Pancreas (tissue), 10 donors: ENCODE results near the gene ST3GAL5. TPM values are rescaled to one million over a fixed set of nuclear protein-coding genes. Genes with fewer than 3 reads are reported as not detected.

Experiments
- ATAC-seq, 4 donors: fragments of 200-7000 bp; cut with Tn5 transposase; one replicate each; pipeline versions ENCODE4 v1.8.0 to v1.9.1; 2020; ENCODE audit warnings: mild to moderate bottlenecking in 4 of 4, moderate library complexity in 4 of 4
- DNase-seq, 6 donors: peaks; one replicate each; pipeline ENCODE4 v3.0.0-alpha.2; 2020
- FAIRE-seq: peaks from 2 replicates; lab custom pipeline; 2012; peaks lifted over from hg19 to GRCh38; lab: Jason Lieb, UNC
- H3K27ac ChIP-seq, 4 donors: fragments of 200-600 bp; sonication (generic); 1 replicate in 3 of 4; 2 replicates in 1 of 4; pipeline versions ENCODE4 v1.5.0 to v1.8.0; 2020
- H3K27me3 ChIP-seq, 4 donors: fragments of 200-600 bp; one replicate each; pipeline ENCODE4 v1.8.0; 2021
- H3K36me3 ChIP-seq, 3 donors: fragments of 200-600 bp; sonication (generic) in 1 of 3; one replicate each; pipeline versions ENCODE4 v1.5.0 to v1.8.0; 2020 to 2021
- H3K4me1 ChIP-seq, 3 donors: fragments of 200-600 bp; one replicate each; pipeline ENCODE4 v1.8.0; 2021
- H3K4me3 ChIP-seq, 4 donors: fragments of 200-600 bp; sonication (generic) in 2 of 4; one replicate each; pipeline versions ENCODE4 v1.5.0 to v1.8.0; 2020 to 2021
- H3K9me3 ChIP-seq, 4 donors: fragments of 200-600 bp; one replicate each; pipeline ENCODE4 v1.8.0; 2021
- CTCF ChIP-seq, 4 donors: fragments of 200-600 bp; sonication (generic) in 3 of 4; IDR thresholded peaks; one replicate each; pipeline versions ENCODE4 v1.5.0 to v1.8.0; 2021; ENCODE audit warnings: antibody characterized with exemption in 4 of 4
- WGBS, 2 donors: extraction: QIAGEN DNeasy Blood & Tissue Kit; methylation state at CpG; one replicate each; pipeline ENCODE4 v1.1.7; 2013; 5-methylcytosine and 5-hydroxymethylcytosine counted together
- intact Hi-C, 3 donors: fragments of 100-400 bp; cut with DNase I; formaldehyde crosslinking; loops; one replicate each; pipeline versions ENCODE4 v1.11.1 to v1.14.2; 2022
- polyA plus RNA-seq, 2 donors: library from polyadenylated mRNA; stranded (reverse); fragments of 200-250 nt; gene quantifications; one replicate each; pipeline ENCODE4 v1.2.3, GENCODE V29; 2013
- total RNA-seq, 6 donors: library from RNA; stranded (reverse); fragmentation: NEBNext Ultra II Directional in 4 of 6; extraction: Animal tissue kit (Norgen Biotek cat#: 25700) in 4 of 6; gene quantifications; one replicate each; pipeline versions ENCODE4 v1.2.1 to v1.2.4, GENCODE V29; 2021 to 2023
- donor health status: healthy with polysubstance abuse.
- donor health status: DM: no; HTN: no; CAD: no; lungs with moderate emphysema.
- donor health status: DM: no; HTN: no; CAD: no.
- donor health status: control.
- donor health status: control.
- donor health status: Bipolar disorder and iron deficiency.
- donor health status: DM: yes; HTN: yes; CAD: no.
- donor health status: DM: no; HTN: no; CAD: no.
- donor health status: DM: no; HTN: no; CAD: no.
- donor health status: DM: yes; HTN: yes; CAD: no.

ST3GAL5 gene
- total and polyA plus RNA-seq, 8 donors: 4.4 to 14.5 (median 6.9) TPM

DNA sequence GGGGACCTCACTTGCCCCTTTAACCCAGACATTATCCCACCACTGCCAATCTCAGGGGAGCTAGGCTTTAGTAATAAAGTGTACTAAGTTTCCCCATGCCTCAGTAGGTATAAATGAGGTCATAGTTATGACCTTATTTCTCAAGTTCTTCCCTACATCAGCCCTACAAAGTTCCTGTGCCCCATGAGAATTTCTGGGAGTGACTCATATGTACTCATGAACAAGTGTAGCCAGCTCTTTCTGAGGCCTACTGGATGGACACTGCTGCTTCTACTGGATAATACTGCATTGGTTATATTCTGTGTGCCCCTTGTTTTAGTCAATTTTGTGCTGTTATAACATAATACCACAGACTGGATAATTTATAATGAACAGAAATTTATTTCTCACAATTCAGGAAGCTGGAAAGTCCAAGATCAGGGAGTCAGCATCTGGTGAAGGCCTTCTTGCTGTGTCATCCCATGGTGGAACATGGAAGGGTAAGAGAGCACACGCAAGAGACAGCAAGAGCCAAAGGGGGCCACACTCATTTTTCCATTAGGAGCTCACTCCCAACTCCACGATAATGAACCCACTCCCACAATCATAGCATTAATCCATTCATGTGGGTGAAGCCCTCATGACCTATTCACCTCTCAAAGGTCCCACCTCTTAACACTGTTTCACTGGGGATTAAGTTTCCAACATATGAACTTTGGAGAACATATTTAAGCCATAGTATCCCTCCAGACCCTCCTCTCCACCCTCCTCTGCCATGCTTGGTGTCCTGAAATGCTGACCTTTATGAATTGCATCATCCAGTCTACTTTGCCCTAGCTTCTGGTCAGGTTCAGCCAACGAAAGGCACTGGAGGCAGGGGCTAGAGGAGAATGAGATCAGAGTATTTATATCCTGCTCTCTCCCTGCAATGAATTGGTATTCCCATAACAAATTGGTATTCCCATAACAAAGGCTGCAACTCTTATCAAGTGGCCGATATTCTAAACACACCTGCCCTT, 25.4 kb upstream of the ST3GAL5 start:
- intact Hi-C loops: no loop called here
- Histone ChIP-seq H3K4me1 (no peaks in the 10 kb centered on the region), H3K36me3 (no peaks in the 10 kb centered on the region), H3K9me3 (no peaks in the 10 kb centered on the region), H3K4me3 (no peak overlapping the region), H3K27ac (no peak overlapping the region), H3K27me3 (no peaks in the 10 kb centered on the region)
- no peak for DNase-seq
- no peak for TF ChIP-seq CTCF (IDR thresholded peaks at IDR 0.05)
- WGBS, 2 donors: 66 to 91% methylated on average over 4 of the region's 4 CpGs
- no peak for FAIRE-seq
- peak in 2 of 4 donors; percentile 37 to 41 for ATAC-seq

DNA sequence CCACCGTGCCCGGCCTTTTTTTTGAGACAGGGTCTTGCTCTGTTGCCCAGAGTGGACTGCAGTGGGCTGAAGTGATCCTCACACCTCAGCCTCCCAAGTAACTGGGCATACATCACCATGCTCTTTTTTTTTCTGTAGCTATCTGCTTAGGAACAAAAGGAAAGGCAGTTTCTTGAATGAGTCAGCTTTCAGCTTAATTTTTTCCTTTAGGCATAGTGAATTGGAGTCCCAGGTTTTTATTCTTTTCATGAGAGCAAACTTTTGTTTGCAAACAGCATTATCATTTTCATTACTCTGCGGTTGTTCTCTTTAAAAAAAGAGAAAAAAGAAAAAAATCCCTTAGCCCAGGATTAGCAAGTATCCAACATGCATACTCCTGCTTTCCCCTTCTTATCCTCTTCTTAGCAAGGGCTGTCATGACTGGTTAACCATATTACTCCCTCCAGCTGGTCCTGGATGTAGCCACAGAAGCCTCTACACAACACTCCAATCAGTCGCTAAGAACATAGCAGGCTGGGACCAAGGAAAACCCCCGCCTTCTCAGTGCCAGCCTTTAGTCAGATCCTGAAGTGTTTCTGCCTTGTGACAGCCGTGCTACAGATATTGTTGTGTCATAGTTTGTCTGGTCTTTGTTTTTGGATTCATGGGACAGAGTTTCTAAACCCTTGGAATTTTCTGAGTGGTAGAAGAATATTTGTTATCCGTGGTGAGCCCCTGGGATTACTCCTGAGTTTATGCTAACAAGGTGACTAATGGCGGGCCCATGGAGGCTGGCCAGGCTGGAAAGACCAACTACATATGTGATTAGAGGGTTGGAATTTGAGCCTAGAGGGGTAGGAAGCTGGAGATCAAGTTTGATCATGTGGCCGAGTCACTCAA, 23.3 kb upstream of the ST3GAL5 start:
- WGBS, 2 donors: 81 to 85% methylated on average over 9 of the region's 9 CpGs
- FAIRE-seq: no peak

GRCh38 chr2:85911097-85911496, 22.3 kb upstream of the ST3GAL5 start:
- intact Hi-C loops: no loop called here
- FAIRE-seq: no peak

More for the DNA sequence above, 23.3 kb upstream of the ST3GAL5 start:
- DNase-seq: no peak
- intact Hi-C loops: no loop called here
- no peaks in the 10 kb centered on the region for H3K27me3 ChIP-seq
- no peak overlapping the region for H3K4me3 ChIP-seq
- ATAC-seq: peak in 1 of 4 donors; percentile 33
- H3K9me3 ChIP-seq: no peaks in the 10 kb centered on the region
- TF ChIP-seq CTCF (IDR thresholded peaks at IDR 0.05): no peak
- no peaks in the 10 kb centered on the region for H3K36me3 ChIP-seq
- H3K4me1 ChIP-seq: no peaks in the 10 kb centered on the region
- H3K27ac ChIP-seq: no peak overlapping the region

GRCh38 chr2:85909005-85909404, 20.2 kb upstream of the ST3GAL5 start:
- no peak for FAIRE-seq
- Histone ChIP-seq H3K27ac (no peak overlapping the region), H3K4me1 (no peaks in the 10 kb centered on the region), H3K27me3 (no peaks in the 10 kb centered on the region), H3K4me3 (no peak overlapping the region), H3K36me3 (no peaks in the 10 kb centered on the region), H3K9me3 (no peaks in the 10 kb centered on the region)
- whole genome bisulfite sequencing, 2 donors: 88 to 94% methylated on average over 3 of the region's 3 CpGs
- no peak for DNase-seq
- no peak for TF ChIP-seq CTCF (IDR thresholded peaks at IDR 0.05)
- no peak for ATAC-seq
- intact Hi-C loops: no loop called here

More at GRCh38 chr2:85911097-85911496, 22.3 kb upstream of the ST3GAL5 start:
- ATAC-seq: no peak
- Histone ChIP-seq H3K36me3 (no peaks in the 10 kb centered on the region), H3K27me3 (no peaks in the 10 kb centered on the region), H3K4me3 (no peak overlapping the region), H3K4me1 (no peaks in the 10 kb centered on the region), H3K9me3 (no peaks in the 10 kb centered on the region), H3K27ac (no peak overlapping the region)
- no peak for TF ChIP-seq CTCF (IDR thresholded peaks at IDR 0.05)
- 52 to 76% methylated on average over 6 of the region's 6 CpGs for WGBS, 2 donors
- no peak for DNase-seq
